ENCODE data around the gene ABHD16A. TPM values are rescaled to one million over a fixed set of nuclear protein-coding genes. Genes with fewer than 3 reads are reported as not detected.

Gene ABHD16A
- total RNA-seq, 1 donor from 2014 or later: 47.6 TPM

DNA sequence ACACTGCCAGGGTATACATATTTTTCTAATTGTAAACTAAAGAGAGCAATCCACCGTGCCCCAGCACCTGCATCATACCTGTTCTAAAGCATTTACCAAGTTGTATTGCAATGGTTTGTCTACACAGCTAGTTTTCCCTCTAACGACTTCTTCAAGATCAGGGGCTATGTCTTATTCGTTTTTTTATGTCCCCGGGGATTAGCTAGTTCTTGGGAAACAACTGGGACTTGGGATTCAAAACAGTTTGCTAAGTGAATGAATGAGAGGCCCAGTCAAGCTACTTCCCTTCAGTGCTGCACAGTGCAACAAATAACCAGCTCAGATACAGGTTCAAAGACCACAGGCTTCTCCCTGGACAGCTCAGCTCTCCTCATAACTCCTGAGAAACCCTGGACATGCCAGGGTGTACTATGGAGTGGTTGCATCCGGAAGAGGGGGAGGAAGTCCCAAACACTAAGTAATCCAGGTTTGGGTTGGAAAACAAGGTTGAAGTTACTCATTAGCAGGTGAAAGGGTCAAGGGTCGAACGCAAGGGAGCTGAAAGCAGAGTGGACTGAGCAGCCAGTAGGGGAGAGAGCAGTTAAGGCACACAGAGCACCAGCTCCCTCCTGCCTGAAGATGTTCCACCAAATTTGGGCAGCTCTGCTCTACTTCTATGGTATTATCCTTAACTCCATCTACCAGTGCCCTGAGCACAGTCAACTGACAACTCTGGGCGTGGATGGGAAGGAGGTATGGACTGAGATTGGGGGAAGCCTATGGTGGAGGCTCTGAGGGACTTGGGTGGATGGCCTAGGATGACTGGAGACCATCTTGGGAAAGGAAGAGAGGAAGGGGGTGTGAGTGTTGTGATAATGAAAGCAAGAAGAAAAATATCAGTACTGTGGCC is 47.5 kb downstream of the ABHD16A start, which contains the start of gene APOM:
Gene APOM, plus strand, starts transcription at position 546 of the 889 bp plus-strand sequence. Its CDS starts 73 bp downstream, at position 619.

Other genes starting within 250 kb of the ABHD16A start
- 8.4 and 10.5 TPM in 2 replicates for gene MICB, start 205.2 kb downstream of the ABHD16A start, total RNA-seq
- not detected in 2 replicates for gene MCCD1, start 174.4 kb downstream of the ABHD16A start, total RNA-seq
- gene DDX39B, start 161.3 kb downstream of the ABHD16A start, total RNA-seq: 332 and 492 TPM in 2 replicates
- gene ATP6V1G2, start 156.7 kb downstream of the ABHD16A start, total RNA-seq: 5.5 and 5.7 TPM in 2 replicates
- gene NFKBIL1, start 155.7 kb downstream of the ABHD16A start, total RNA-seq: 23.3 and 41.0 TPM in 2 replicates
- gene LTA, start 131.0 kb downstream of the ABHD16A start, total RNA-seq: not detected in 2 replicates
- not detected in 2 replicates for gene TNF, start 127.8 kb downstream of the ABHD16A start, total RNA-seq
- gene LTB, start 120.9 kb downstream of the ABHD16A start, total RNA-seq: not detected in 2 replicates
- not detected in 2 replicates for gene LST1, start 117.0 kb downstream of the ABHD16A start, total RNA-seq
- gene NCR3, start 110.3 kb downstream of the ABHD16A start, total RNA-seq: not detected in 2 replicates
- not detected in 2 replicates for gene AIF1, start 88.1 kb downstream of the ABHD16A start, total RNA-seq
- gene PRRC2A, start 82.6 kb downstream of the ABHD16A start, total RNA-seq: 46.6 and 50.6 TPM in 2 replicates
- gene BAG6, start 50.7 kb downstream of the ABHD16A start, total RNA-seq: 171 and 206 TPM in 2 replicates
- 1.0 and 1.3 TPM in 2 replicates for gene APOM, start 47.4 kb downstream of the ABHD16A start, total RNA-seq
- gene C6orf47, start 42.5 kb downstream of the ABHD16A start, total RNA-seq: 21.7 and 24.8 TPM in 2 replicates
- gene GPANK1, start 38.3 kb downstream of the ABHD16A start, total RNA-seq: 13.2 and 20.9 TPM in 2 replicates
- gene CSNK2B, start 37.2 kb downstream of the ABHD16A start, total RNA-seq: 112 and 124 TPM in 2 replicates
- 3.2 and 3.8 TPM in 2 replicates for gene LY6G5B, start 33.3 kb downstream of the ABHD16A start, total RNA-seq
- gene LY6G5C, start 22.3 kb downstream of the ABHD16A start, total RNA-seq: 0.66 and 0.73 TPM in 2 replicates
- gene LY6G6F, start 3.5 kb upstream of the ABHD16A start, total RNA-seq: not detected in 2 replicates
- not detected in 2 replicates for gene LY6G6D, start 12.0 kb upstream of the ABHD16A start, total RNA-seq
- not detected in 2 replicates for gene LY6G6C, start 18.4 kb upstream of the ABHD16A start, total RNA-seq
- gene MPIG6B, start 20.0 kb upstream of the ABHD16A start, total RNA-seq: not detected in 2 replicates
- 93.8 and 161 TPM in 2 replicates for gene DDAH2, start 26.0 kb upstream of the ABHD16A start, total RNA-seq
- gene CLIC1, start 33.2 kb upstream of the ABHD16A start, total RNA-seq: 662 and 1,073 TPM in 2 replicates
- gene MSH5, start 36.7 kb upstream of the ABHD16A start, total RNA-seq: 5.8 and 15.9 TPM in 2 replicates
- 1.3 and 1.9 TPM in 2 replicates for gene SAPCD1, start 59.3 kb upstream of the ABHD16A start, total RNA-seq
- 0.50 and 1.2 TPM in 2 replicates for gene VWA7, start 74.0 kb upstream of the ABHD16A start, total RNA-seq
- gene VARS1, start 92.4 kb upstream of the ABHD16A start, total RNA-seq: 60.0 and 75.2 TPM in 2 replicates
- 19.4 and 39.1 TPM in 2 replicates for gene LSM2, start 103.6 kb upstream of the ABHD16A start, total RNA-seq
- gene HSPA1L, start 112.0 kb upstream of the ABHD16A start, total RNA-seq: 1.5 TPM in 2 replicates
- gene HSPA1A, start 112.2 kb upstream of the ABHD16A start, total RNA-seq: 98.0 and 168 TPM in 2 replicates
- 140 and 202 TPM in 2 replicates for gene HSPA1B, start 124.4 kb upstream of the ABHD16A start, total RNA-seq
- 80.6 and 120 TPM in 2 replicates for gene NEU1, start 159.5 kb upstream of the ABHD16A start, total RNA-seq
- 0.17 TPM in 1 of 2 replicates, not detected in the other for gene SLC44A4, start 175.7 kb upstream of the ABHD16A start, total RNA-seq
- gene EHMT2, start 194.4 kb upstream of the ABHD16A start, total RNA-seq: 62.0 and 93.5 TPM in 2 replicates
- 3.8 and 9.8 TPM in 2 replicates for gene ZBTB12, start 198.8 kb upstream of the ABHD16A start, total RNA-seq
- 2.8 and 13.1 TPM in 2 replicates for gene C2, start 224.4 kb upstream of the ABHD16A start, total RNA-seq
- 24.1 and 45.0 TPM in 2 replicates for gene CFB, start 242.8 kb upstream of the ABHD16A start, total RNA-seq